SK-N-SH treated with all-trans-retinoic acid at 6 μM for 48 hours (cell line): Measurements from ENCODE around the gene SYNE2.

Experiments used
- ATAC-seq: fragments of 200-7000 bp; cut with Tn5 transposase; 3 replicates; pipeline ENCODE4 v1.9.1; 2020; ENCODE audit warnings: mild to moderate bottlenecking, moderate library complexity
- BACH2 ChIP-seq: fragments of 250-450 bp; sonication (Bioruptor Pico); IDR thresholded peaks from 2 replicates; pipeline ENCODE4 v1.9.0; 2021; ENCODE audit warnings: mild to moderate bottlenecking, borderline replicate concordance
- CREB5 ChIP-seq: fragments of 250-450 bp; sonication (Bioruptor Pico); IDR thresholded peaks from 2 replicates; pipeline ENCODE4 v1.5.1; 2020; ENCODE audit warnings: low read depth, mild to moderate bottlenecking, moderate library complexity
- CSDC2 ChIP-seq: fragments of 250-450 bp; sonication (Bioruptor Pico); IDR thresholded peaks from 2 replicates; pipeline ENCODE4 v1.5.0; 2020; ENCODE audit warnings: mild to moderate bottlenecking, moderate library complexity
- CSRNP3 ChIP-seq: fragments of 250-450 bp; sonication (Bioruptor Pico); IDR thresholded peaks from 2 replicates; pipeline ENCODE4 v1.5.1; 2021; ENCODE audit warnings: mild to moderate bottlenecking, moderate library complexity
- ESRRG ChIP-seq: fragments of 250-450 bp; sonication (Bioruptor Pico); IDR thresholded peaks from 2 replicates; pipeline ENCODE4 v1.6.1; 2021; ENCODE audit warnings: mild to moderate bottlenecking
- GLIS3 ChIP-seq: fragments of 250-450 bp; sonication (Bioruptor Pico); IDR thresholded peaks from 2 replicates; pipeline ENCODE4 v1.5.0; 2020; ENCODE audit warnings: mild to moderate bottlenecking, moderate library complexity
- ISL1 ChIP-seq: fragments of 250-450 bp; sonication (Bioruptor Pico); IDR thresholded peaks from 2 replicates; pipeline ENCODE4 v2.1.2; 2022; ENCODE audit warnings: mild to moderate bottlenecking, moderate library complexity
- OSR1 ChIP-seq: fragments of 250-450 bp; sonication (Bioruptor Pico); IDR thresholded peaks from 2 replicates; pipeline ENCODE4 v1.8.0; 2022; ENCODE audit warnings: moderate library complexity, mild to moderate bottlenecking, inconsistent platforms
- PATZ1 ChIP-seq: fragments of 250-450 bp; sonication (Bioruptor Pico); IDR thresholded peaks from 2 replicates; pipeline ENCODE4 v1.8.0; 2020; ENCODE audit warnings: mild to moderate bottlenecking, moderate library complexity, borderline replicate concordance
- POU6F1 ChIP-seq: fragments of 250-450 bp; sonication (Bioruptor Pico); IDR thresholded peaks from 2 replicates; pipeline ENCODE4 v1.8.0; 2021; ENCODE audit warnings: low read depth, mild to moderate bottlenecking, moderate library complexity, borderline replicate concordance
- RARB ChIP-seq: fragments of 250-450 bp; sonication (Bioruptor Pico); IDR thresholded peaks from 2 replicates; pipeline ENCODE4 v1.8.0; 2021; ENCODE audit warnings: mild to moderate bottlenecking, moderate library complexity
- SNAI2 ChIP-seq: fragments of 250-450 bp; sonication (Bioruptor Pico); IDR thresholded peaks from 2 replicates; pipeline ENCODE4 v1.5.0; 2020; ENCODE audit warnings: mild to moderate bottlenecking, moderate library complexity
- TCF4 ChIP-seq: fragments of 250-450 bp; sonication (Bioruptor Pico); IDR thresholded peaks from 2 replicates; pipeline ENCODE4 v1.8.0; 2021; ENCODE audit warnings: mild to moderate bottlenecking, moderate library complexity, borderline replicate concordance
- TOX ChIP-seq: fragments of 250-450 bp; sonication (Bioruptor Pico); IDR thresholded peaks from 2 replicates; pipeline ENCODE4 v1.8.0; 2021; ENCODE audit warnings: mild to moderate bottlenecking, moderate library complexity, borderline replicate concordance
- ZC3H10 ChIP-seq: fragments of 250-450 bp; sonication (Bioruptor Pico); IDR thresholded peaks from 2 replicates; pipeline ENCODE4 v1.5.1; 2021; ENCODE audit warnings: mild to moderate bottlenecking, moderate library complexity
- ZFP3 ChIP-seq: fragments of 250-450 bp; sonication (Bioruptor Pico); IDR thresholded peaks from 2 replicates; pipeline ENCODE4 v1.5.0; 2020; ENCODE audit warnings: mild to moderate bottlenecking, moderate library complexity
- ZFP30 ChIP-seq: fragments of 450-650 bp; formaldehyde crosslinking; IDR thresholded peaks from 2 replicates; pipeline ENCODE4 v1.5.0; 2022; ENCODE audit warnings: mild to moderate bottlenecking, moderate library complexity
- ZNF565 ChIP-seq: fragments of 450-650 bp; formaldehyde crosslinking; conservative IDR thresholded peaks from 2 replicates; pipeline ENCODE4 v1.5.0; 2020; ENCODE audit warnings: low read depth, mild to moderate bottlenecking, moderate library complexity
- ZNF70 ChIP-seq: fragments of 450-650 bp; formaldehyde crosslinking; IDR thresholded peaks from 2 replicates; pipeline ENCODE4 v1.5.0; 2020; ENCODE audit warnings: mild to moderate bottlenecking, moderate library complexity
- ZNF8 ChIP-seq: fragments of 450-650 bp; formaldehyde crosslinking; IDR thresholded peaks from 2 replicates; pipeline ENCODE4 v1.5.0; 2020; ENCODE audit warnings: mild to moderate bottlenecking, moderate library complexity

Gene SYNE2

GRCh38 chr14:64218344-64219240, 365.8 kb downstream of the SYNE2 start:
- TF ChIP-seq OSR1 (CRISPR knock-in tag) (no peak), ISL1 (no peak), SNAI2 (CRISPR knock-in tag) (no peak), ESRRG (CRISPR knock-in tag) (no peak), ZC3H10 (no peak), TOX (CRISPR knock-in tag) (no peak), BACH2 (CRISPR knock-in tag) (no peak)
- ATAC-seq: no peak

- TF ChIP-seq ESRRG (CRISPR knock-in tag): no peak
- no peak for TF ChIP-seq ZFP3 (CRISPR knock-in tag)
- no peak for TF ChIP-seq ZC3H10
- TF ChIP-seq ZNF565 (CRISPR knock-in tag): no peak
- no peak for TF ChIP-seq BACH2 (CRISPR knock-in tag)
- no peak for TF ChIP-seq TOX (CRISPR knock-in tag)
- TF ChIP-seq GLIS3 (CRISPR knock-in tag): no peak
- no peak for TF ChIP-seq CSDC2 (CRISPR knock-in tag)
- no peak for TF ChIP-seq SNAI2 (CRISPR knock-in tag)
- TF ChIP-seq ISL1: no peak
- TF ChIP-seq POU6F1 (CRISPR knock-in tag): no peak
- no peak for TF ChIP-seq PATZ1
- ATAC-seq: no peak
Observed at GRCh38 chr14:64220056-64220455, 367.3 kb downstream of the SYNE2 start.

- no peak for TF ChIP-seq ZFP30 (CRISPR knock-in tag)
- TF ChIP-seq BACH2 (CRISPR knock-in tag): no peak
- no peak for TF ChIP-seq OSR1 (CRISPR knock-in tag)
- no peak for TF ChIP-seq ZNF70 (CRISPR knock-in tag)
- TF ChIP-seq CREB5 (CRISPR knock-in tag): no peak
- no peak for TF ChIP-seq ZNF8 (CRISPR knock-in tag)
- TF ChIP-seq SNAI2 (CRISPR knock-in tag): no peak
- no peak for TF ChIP-seq TCF4 (CRISPR knock-in tag)
- no peak for TF ChIP-seq RARB (CRISPR knock-in tag)
- TF ChIP-seq ESRRG (CRISPR knock-in tag): no peak
- no peak for TF ChIP-seq ZC3H10
- no peak for TF ChIP-seq CSRNP3 (CRISPR knock-in tag)
- no peak for TF ChIP-seq PATZ1
- TF ChIP-seq POU6F1 (CRISPR knock-in tag): no peak
- ATAC-seq: no peak
Observed at GRCh38 chr14:64220466-64220865, 367.7 kb downstream of the SYNE2 start.
